ENCODE data around the gene APLP2.

DNA sequence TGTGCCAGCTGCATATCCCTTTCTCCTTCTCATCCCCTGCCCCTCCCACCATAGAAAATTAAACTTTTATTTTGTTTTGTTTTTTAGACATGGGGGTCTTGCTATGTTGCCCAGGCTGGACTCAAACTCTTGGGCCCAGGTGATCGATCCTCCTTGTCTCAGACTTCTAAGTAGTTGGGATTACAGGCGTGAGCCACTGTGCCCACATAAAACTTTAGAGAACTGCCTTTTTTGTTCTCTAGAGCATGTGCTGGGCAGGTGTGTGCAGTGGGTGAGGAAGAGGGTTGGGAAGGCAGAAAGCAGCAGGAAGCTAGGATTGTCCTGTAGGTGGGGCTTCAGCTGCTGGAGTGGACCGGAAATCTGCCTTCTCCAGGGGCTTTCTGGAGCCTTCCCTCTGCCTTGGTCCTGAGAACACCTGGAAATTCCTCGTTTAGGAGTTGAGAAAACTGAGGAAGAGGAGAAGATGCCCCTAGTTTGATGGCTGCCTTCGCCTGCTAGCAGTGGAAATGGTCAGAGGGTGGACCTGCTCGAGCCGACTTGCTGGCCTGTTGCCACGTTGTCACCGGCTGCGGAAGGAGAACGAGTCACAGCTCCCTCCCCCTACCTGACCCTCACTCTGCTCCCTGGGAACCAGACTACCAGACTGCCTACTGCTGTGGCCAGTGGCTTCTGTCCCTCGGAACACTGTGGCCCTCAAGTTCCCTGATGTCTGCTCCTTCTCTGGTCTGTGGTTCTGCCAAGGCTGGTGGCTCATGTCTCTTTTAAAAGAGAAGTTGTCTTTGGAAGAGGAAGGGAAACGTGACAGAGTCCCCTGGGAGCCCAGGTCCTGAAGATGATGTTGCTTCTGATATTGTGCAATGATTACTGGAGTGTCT, 93.9 kb downstream of the APLP2 start:
- TF ChIP-seq CTCF (IDR thresholded peaks at IDR 0.05) (no peak), SP1 (CRISPR knock-in tag; conservative IDR thresholded peaks at IDR 0.05) (no peak), JUN (CRISPR knock-in tag; IDR thresholded peaks at IDR 0.05) (no peak), FOXP1 (CRISPR knock-in tag; IDR thresholded peaks at IDR 0.05; ENCODE audit: borderline replicate concordance) (no peak), USF2 (CRISPR knock-in tag; IDR thresholded peaks at IDR 0.05) (no peak), ZNF416 (CRISPR knock-in tag; IDR thresholded peaks at IDR 0.05) (no peak), NR2C2 (CRISPR knock-in tag; IDR thresholded peaks at IDR 0.05) (no peak), ZMAT4 (CRISPR knock-in tag; IDR thresholded peaks at IDR 0.05) (no peak), ZNF512 (CRISPR knock-in tag; IDR thresholded peaks at IDR 0.05; ENCODE audit: borderline replicate concordance) (no peak)
- TF ChIP-seq, protein P1, sequence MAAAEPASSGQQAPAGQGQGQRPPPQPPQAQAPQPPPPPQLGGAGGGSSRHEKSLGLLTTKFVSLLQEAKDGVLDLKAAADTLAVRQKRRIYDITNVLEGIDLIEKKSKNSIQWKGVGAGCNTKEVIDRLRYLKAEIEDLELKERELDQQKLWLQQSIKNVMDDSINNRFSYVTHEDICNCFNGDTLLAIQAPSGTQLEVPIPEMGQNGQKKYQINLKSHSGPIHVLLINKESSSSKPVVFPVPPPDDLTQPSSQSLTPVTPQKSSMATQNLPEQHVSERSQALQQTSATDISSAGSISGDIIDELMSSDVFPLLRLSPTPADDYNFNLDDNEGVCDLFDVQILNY (CRISPR knock-in tag; IDR thresholded peaks at IDR 0.05): no peak

Data from WTC11 (cell line).